ENCODE results near the gene CELF4.

CELF4 gene

GRCh38 chr18:37389684-37390368, 175.8 kb downstream of the CELF4 start:
- no peaks in the 10 kb centered on the region for H3K4me1 ChIP-seq (ENCODE audit: insufficient read depth, low read length)
- H3K36me3 ChIP-seq (ENCODE audit: insufficient read depth, low read length): no peaks in the 10 kb centered on the region
- no peak overlapping the region for H3K9ac ChIP-seq (ENCODE audit: low read depth, low read length)
- DNase-seq (no peak), ATAC-seq (ENCODE audit: insufficient read depth, low read depth) (no peak)
- H3K4me3 ChIP-seq (ENCODE audit: low read depth in 1 of 2, low read length in 2 of 2): no peak overlapping the region
- TF ChIP-seq CTCF (IDR thresholded peaks at IDR 0.05; ENCODE audit: borderline replicate concordance, extremely low read depth, low read length, poor library complexity, severe bottlenecking) (no peak), EZH2 (IDR thresholded peaks at IDR 0.05; ENCODE audit: borderline replicate concordance, low read depth, low read length, severe bottlenecking) (no peak)
- peaks cover 4% of the 10 kb centered on the region for H4K20me1 ChIP-seq (ENCODE audit: insufficient read depth, low read length)
- peaks cover 7% of the 10 kb centered on the region for H3K9me3 ChIP-seq (ENCODE audit: insufficient read depth, low read length, severe bottlenecking)
- H3K79me2 ChIP-seq (ENCODE audit: insufficient read depth, low read length): no peaks in the 10 kb centered on the region
- no peaks in the 10 kb centered on the region for H3K27me3 ChIP-seq (ENCODE audit: insufficient read depth, low read length, poor library complexity)
- no peak overlapping the region for H2AFZ ChIP-seq (ENCODE audit: low read depth, low read length)
- H3K27ac ChIP-seq (ENCODE audit: low read length): no peak overlapping the region
- H3K4me2 ChIP-seq (ENCODE audit: insufficient read depth, low read length): no peak overlapping the region

GRCh38 chr18:37389041-37389440, 176.6 kb downstream of the CELF4 start:
- Histone ChIP-seq H3K27ac (ENCODE audit: low read length) (no peak overlapping the region), H3K27me3 (ENCODE audit: insufficient read depth, low read length, poor library complexity) (no peaks in the 10 kb centered on the region)
- ATAC-seq (ENCODE audit: insufficient read depth, low read depth): no peak

GRCh38 chr18:37388413-37388812, 177.2 kb downstream of the CELF4 start:
- no peak overlapping the region for H2AFZ ChIP-seq (ENCODE audit: low read depth, low read length)
- peaks cover 7% of the 10 kb centered on the region for H3K9me3 ChIP-seq (ENCODE audit: insufficient read depth, low read length, severe bottlenecking)
- TF ChIP-seq EZH2 (IDR thresholded peaks at IDR 0.05; ENCODE audit: borderline replicate concordance, low read depth, low read length, severe bottlenecking) (no peak), CTCF (IDR thresholded peaks at IDR 0.05; ENCODE audit: borderline replicate concordance, extremely low read depth, low read length, poor library complexity, severe bottlenecking) (no peak)
- H3K4me3 ChIP-seq (ENCODE audit: low read depth in 1 of 2, low read length in 2 of 2): no peak overlapping the region
- H4K20me1 ChIP-seq (ENCODE audit: insufficient read depth, low read length): peaks cover 4% of the 10 kb centered on the region
- no peak overlapping the region for H3K4me2 ChIP-seq (ENCODE audit: insufficient read depth, low read length)
- no peak overlapping the region for H3K27ac ChIP-seq (ENCODE audit: low read length)
- no peaks in the 10 kb centered on the region for H3K36me3 ChIP-seq (ENCODE audit: insufficient read depth, low read length)
- no peaks in the 10 kb centered on the region for H3K79me2 ChIP-seq (ENCODE audit: insufficient read depth, low read length)
- H3K4me1 ChIP-seq (ENCODE audit: insufficient read depth, low read length): no peaks in the 10 kb centered on the region
- H3K27me3 ChIP-seq (ENCODE audit: insufficient read depth, low read length, poor library complexity): no peaks in the 10 kb centered on the region
- DNase-seq: no peak
- H3K9ac ChIP-seq (ENCODE audit: low read depth, low read length): no peak overlapping the region
- no peak for ATAC-seq (ENCODE audit: insufficient read depth, low read depth)

More at GRCh38 chr18:37389041-37389440, 176.6 kb downstream of the CELF4 start:
- no peak for DNase-seq
- H3K36me3 ChIP-seq (ENCODE audit: insufficient read depth, low read length): no peaks in the 10 kb centered on the region
- no peak overlapping the region for H3K4me3 ChIP-seq (ENCODE audit: low read depth in 1 of 2, low read length in 2 of 2)
- H3K79me2 ChIP-seq (ENCODE audit: insufficient read depth, low read length): no peaks in the 10 kb centered on the region
- no peak overlapping the region for H3K4me2 ChIP-seq (ENCODE audit: insufficient read depth, low read length)
- H3K4me1 ChIP-seq (ENCODE audit: insufficient read depth, low read length): no peaks in the 10 kb centered on the region
- peaks cover 7% of the 10 kb centered on the region for H3K9me3 ChIP-seq (ENCODE audit: insufficient read depth, low read length, severe bottlenecking)
- H2AFZ ChIP-seq (ENCODE audit: low read depth, low read length): no peak overlapping the region
- no peak overlapping the region for H3K9ac ChIP-seq (ENCODE audit: low read depth, low read length)
- peaks cover 4% of the 10 kb centered on the region for H4K20me1 ChIP-seq (ENCODE audit: insufficient read depth, low read length)
- no peak for TF ChIP-seq EZH2 (IDR thresholded peaks at IDR 0.05; ENCODE audit: borderline replicate concordance, low read depth, low read length, severe bottlenecking)
- TF ChIP-seq CTCF (IDR thresholded peaks at IDR 0.05; ENCODE audit: borderline replicate concordance, extremely low read depth, low read length, poor library complexity, severe bottlenecking): no peak

Data from DND-41 (cell line).